GM18868 (cell line): Measurements from ENCODE around the gene ANO6.

Experiments used
- ATAC-seq: cut with Tn5 transposase; IDR thresholded peaks from one replicate; pipeline ENCODE4 v1.9.1; 2021; ENCODE audit warnings: mild to moderate bottlenecking, moderate library complexity; ENCODE audit not compliant: unreplicated experiment

The ANO6 gene

GRCh38 chr12:45431126-45431525, 215.2 kb downstream of the ANO6 start:
- no peak for ATAC-seq

- no peak for ATAC-seq
Observed at GRCh38 chr12:45432710-45433109, 216.8 kb downstream of the ANO6 start.

- no peak for ATAC-seq
Observed at GRCh38 chr12:45433441-45433868, 217.6 kb downstream of the ANO6 start.

GRCh38 chr12:45434094-45434493, 218.2 kb downstream of the ANO6 start:
- ATAC-seq = no peak

- ATAC-seq = no peak
Observed at GRCh38 chr12:45435945-45436710, 220.2 kb downstream of the ANO6 start.

- no peak for ATAC-seq
Observed at GRCh38 chr12:45439039-45439438, 223.1 kb downstream of the ANO6 start.

- ATAC-seq = no peak
Observed at GRCh38 chr12:45446013-45446412, 230.1 kb downstream of the ANO6 start.

GRCh38 chr12:45458238-45458637, 242.3 kb downstream of the ANO6 start:
- no peak for ATAC-seq

- no peak for ATAC-seq
Observed at GRCh38 chr12:45458854-45459807, 243.2 kb downstream of the ANO6 start.

GRCh38 chr12:45462506-45462905, 246.6 kb downstream of the ANO6 start:
- no peak for ATAC-seq

GRCh38 chr12:45464699-45465098, 248.8 kb downstream of the ANO6 start:
- ATAC-seq = no peak

- no peak for ATAC-seq
Observed at GRCh38 chr12:45468751-45469615, 253.1 kb downstream of the ANO6 start.

- no peak for ATAC-seq
Observed at GRCh38 chr12:45469902-45470301, 254.0 kb downstream of the ANO6 start.

- no peak for ATAC-seq
Observed at GRCh38 chr12:45473636-45474035, 257.7 kb downstream of the ANO6 start.

GRCh38 chr12:45475594-45475993, 259.7 kb downstream of the ANO6 start:
- no peak for ATAC-seq

- ATAC-seq = no peak
Observed at GRCh38 chr12:45477526-45477925, 261.6 kb downstream of the ANO6 start.

- no peak for ATAC-seq
Observed at GRCh38 chr12:45478931-45479330, 263.0 kb downstream of the ANO6 start.

- ATAC-seq = no peak
Observed at GRCh38 chr12:45481746-45482145, 265.9 kb downstream of the ANO6 start.

GRCh38 chr12:45483571-45483970, 267.7 kb downstream of the ANO6 start:
- ATAC-seq = no peak
